NCI-H774 (cell line): ENCODE data around the gene ENHO.

Experiments used
- DNase-seq: peaks from one replicate; lab custom pipeline; 2025; lab: John Stamatoyannopoulos, UW

The ENHO gene

GRCh38 chr9:34522971-34523797 lies at the start of gene ENHO:
TSS of gene ENHO (minus strand) at chr9:34522990. CDS start at chr9:34521695, 1,295 bp downstream.
- peak; percentile 87 for DNase-seq

GRCh38 chr9:34572092-34572491 lies 49.3 kb upstream of the ENHO start:
- no peak for DNase-seq

GRCh38 chr9:34571481-34571810 lies 48.7 kb upstream of the ENHO start:
- DNase-seq, result no peak

GRCh38 chr9:34570809-34571480 lies 48.2 kb upstream of the ENHO start:
- no peak for DNase-seq

GRCh38 chr9:34570376-34570775 lies 47.6 kb upstream of the ENHO start:
- no peak for DNase-seq

- no peak for DNase-seq
Observed at GRCh38 chr9:34568774-34569173, 46.0 kb upstream of the ENHO start.

- no peak for DNase-seq
Observed at GRCh38 chr9:34568133-34568532, 45.3 kb upstream of the ENHO start.

GRCh38 chr9:34566972-34567371 lies 44.2 kb upstream of the ENHO start:
- no peak for DNase-seq

GRCh38 chr9:34566322-34566721 lies 43.5 kb upstream of the ENHO start:
- no peak for DNase-seq

GRCh38 chr9:34565856-34566255 lies 43.1 kb upstream of the ENHO start:
- no peak for DNase-seq

- no peak for DNase-seq
Observed at GRCh38 chr9:34564617-34565016, 41.8 kb upstream of the ENHO start.

GRCh38 chr9:34563262-34563661 lies 40.5 kb upstream of the ENHO start:
- DNase-seq, result no peak

- DNase-seq, result no peak
Observed at GRCh38 chr9:34562135-34562745, 39.5 kb upstream of the ENHO start.

- no peak for DNase-seq
Observed at GRCh38 chr9:34560599-34561214, 37.9 kb upstream of the ENHO start.

GRCh38 chr9:34559624-34560455 lies 37.0 kb upstream of the ENHO start:
- no peak for DNase-seq

- DNase-seq, result no peak
Observed at GRCh38 chr9:34558919-34559623, 36.3 kb upstream of the ENHO start.

- no peak for DNase-seq
Observed at GRCh38 chr9:34558364-34558763, 35.6 kb upstream of the ENHO start.

GRCh38 chr9:34557426-34558321 lies 34.9 kb upstream of the ENHO start:
- no peak for DNase-seq

- no peak for DNase-seq
Observed at GRCh38 chr9:34556949-34557348, 34.2 kb upstream of the ENHO start.

- DNase-seq, result no peak
Observed at GRCh38 chr9:34555936-34556525, 33.2 kb upstream of the ENHO start.
